Activated T-helper 2 cell treated with anti-CD3 and anti-CD28 coated beads, Interferon-gamma antibody, Interleukin-2, Interleukin-4, amounts not matched to agents 10 μg/mL and 5 μg/mL and 100 μg/mL, durations not matched to agents 14 hours and 24 hours and 36 hours (primary cell): Measurements from ENCODE around the gene HHAT. TPM values are rescaled to one million over a fixed set of nuclear protein-coding genes. Genes with fewer than 3 reads are reported as not detected.
"Not testable (repeated sequence)": the region's sequence is repeated elsewhere in the genome, so short reads cannot be mapped to it uniquely, and the experiment has no call there.

Source experiments
- DNase-seq: peaks from one replicate; pipeline ENCODE4 v3.0.0; 2021; ENCODE audit warnings: low spot score
- H3K27ac Mint-ChIP-seq: one replicate; pipeline ENCODE4 v1.8.0; 2021; ENCODE audit warnings: mixed read lengths
- H3K27me3 Mint-ChIP-seq: one replicate; pipeline ENCODE4 v1.8.0; 2021; ENCODE audit warnings: low read depth, mixed read lengths
- H3K36me3 Mint-ChIP-seq: one replicate; pipeline ENCODE4 v1.8.0; 2021; ENCODE audit warnings: low read depth, mixed read lengths
- H3K4me1 Mint-ChIP-seq: one replicate; pipeline ENCODE4 v1.8.0; 2021; ENCODE audit warnings: low read depth, mixed read lengths
- H3K4me3 Mint-ChIP-seq: one replicate; pipeline ENCODE4 v1.8.0; 2021; ENCODE audit warnings: low read depth, mild to moderate bottlenecking, moderate library complexity, mixed read lengths
- H3K9me3 Mint-ChIP-seq: one replicate; pipeline ENCODE4 v1.8.0; 2021; ENCODE audit warnings: mixed read lengths
- intact Hi-C: fragments of 100-400 bp; cut with micrococcal nuclease; formaldehyde crosslinking; loops from one replicate; pipeline ENCODE4 v1.15.1; 2023
- total RNA-seq: library from RNA; stranded (reverse); gene quantifications from 2 replicates; pipeline ENCODE4 v1.2.3, GENCODE V29; 2022

Gene HHAT
- total RNA-seq, 1 donor from 2014 or later, result 0.43 TPM

DNA sequence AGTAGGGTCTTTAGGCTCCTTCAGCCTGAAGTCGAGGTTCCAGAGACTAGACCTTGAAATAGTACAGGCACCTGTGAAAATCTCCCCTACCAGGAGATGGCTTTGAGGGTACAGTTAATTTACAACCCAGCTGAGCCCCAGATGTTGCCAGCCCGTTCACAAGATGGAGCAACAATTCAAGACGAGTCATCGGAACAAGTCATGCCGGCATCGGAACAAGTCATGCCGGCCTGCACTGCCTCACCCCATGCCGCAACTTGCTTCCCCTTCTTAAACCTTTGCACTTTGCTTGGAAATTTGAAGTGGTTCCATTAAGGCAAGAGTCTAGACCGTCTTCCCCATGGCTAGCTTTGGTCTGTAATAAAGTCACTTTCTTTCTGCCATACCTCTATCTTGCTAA, 16.0 kb downstream of the HHAT start:
- peaks cover 26% of the 10 kb centered on the region for H3K4me1 Mint-ChIP-seq
- no peak overlapping the region for H3K4me3 Mint-ChIP-seq
- intact Hi-C loops, result loop anchor here (5.0 to 10.0 kb wide), 2 partner anchors 582 to 910 kb away; partner anchors contain the start of gene RCOR3
- no peaks in the 10 kb centered on the region for H3K36me3 Mint-ChIP-seq
- H3K27ac Mint-ChIP-seq, result no peak overlapping the region
- DNase-seq, result no peak
- H3K9me3 Mint-ChIP-seq, result no peaks in the 10 kb centered on the region
- no peaks in the 10 kb centered on the region for H3K27me3 Mint-ChIP-seq

DNA sequence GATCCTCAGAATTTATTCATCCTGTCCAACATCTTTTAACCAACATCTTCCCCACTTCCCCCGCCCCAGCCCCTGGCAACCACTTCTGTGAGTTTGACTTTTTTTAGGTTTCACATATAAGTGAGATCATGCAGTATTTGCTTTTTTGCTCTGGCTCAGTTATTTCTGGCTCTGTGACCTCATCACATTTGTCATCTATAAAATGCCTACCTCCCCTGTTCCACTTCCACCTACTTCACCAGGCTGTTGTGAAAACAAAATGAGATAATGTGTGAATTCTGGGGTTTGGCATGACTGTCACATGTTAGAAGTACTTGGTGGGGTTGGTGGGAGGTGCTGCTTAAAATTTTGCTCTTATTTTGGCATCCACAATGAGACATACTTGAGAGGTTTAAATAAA, 18.4 kb downstream of the HHAT start:
- peaks cover 3% of the 10 kb centered on the region for H3K27me3 Mint-ChIP-seq
- H3K27ac Mint-ChIP-seq, result no peak overlapping the region
- H3K4me1 Mint-ChIP-seq, result peaks cover 9% of the 10 kb centered on the region
- H3K4me3 Mint-ChIP-seq, result no peak overlapping the region
- intact Hi-C loops, result loop anchor here (10.0 kb wide), 1 partner anchor 908 kb away; the partner anchor contains the start of gene RCOR3
- H3K9me3 Mint-ChIP-seq, result no peaks in the 10 kb centered on the region
- DNase-seq, result no peak
- H3K36me3 Mint-ChIP-seq, result no peaks in the 10 kb centered on the region

DNA sequence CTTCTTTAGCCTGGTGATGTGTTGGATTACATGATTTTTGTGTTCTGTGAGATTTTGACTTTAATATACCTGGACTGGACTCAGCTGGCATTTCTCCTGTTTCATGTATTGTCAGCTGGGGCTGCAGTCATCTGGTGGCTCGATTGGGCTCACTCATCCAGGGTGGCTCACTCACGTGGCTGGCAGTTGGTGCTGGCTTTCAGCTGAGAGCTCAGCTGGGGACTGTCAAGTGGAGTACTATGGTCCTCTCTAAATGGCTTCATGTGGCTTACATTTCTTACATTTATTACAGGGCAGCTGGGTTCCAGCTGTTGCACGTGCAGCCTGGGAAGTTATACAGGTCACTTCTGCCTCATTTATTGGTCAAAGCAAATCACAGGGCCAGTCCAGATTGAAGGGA, 22.8 kb downstream of the HHAT start:
- Mint-ChIP-seq H3K9me3 (no peaks in the 10 kb centered on the region), H3K27ac (no peak overlapping the region), H3K4me1 (peaks cover 4% of the 10 kb centered on the region), H3K36me3 (no peaks in the 10 kb centered on the region), H3K27me3 (peaks cover 10% of the 10 kb centered on the region), H3K4me3 (no peak overlapping the region)
- DNase-seq, result no peak
- intact Hi-C loops, result no loop called here

DNA sequence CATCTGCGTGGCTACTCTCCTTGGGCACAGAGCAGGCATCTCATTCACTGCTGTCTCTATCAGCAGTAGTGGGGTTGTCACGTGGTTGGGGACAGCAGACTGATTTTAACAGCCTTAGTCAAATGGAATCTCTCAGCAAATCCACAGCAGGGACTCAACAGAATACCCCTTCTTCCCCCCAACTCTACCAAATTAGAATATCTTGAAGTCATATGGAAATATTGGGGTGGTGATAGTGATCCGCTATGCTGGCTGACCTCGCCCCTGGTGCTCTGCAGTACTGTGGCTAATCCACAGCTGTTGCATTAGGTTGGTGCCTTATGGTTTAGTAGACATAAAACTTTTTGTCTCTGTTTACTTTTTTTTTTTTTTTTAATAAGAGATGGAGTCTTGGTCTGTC, 23.9 kb downstream of the HHAT start:
- Mint-ChIP-seq H3K36me3 (no peaks in the 10 kb centered on the region), H3K27ac (no peak overlapping the region), H3K4me3 (no peak overlapping the region), H3K9me3 (no peaks in the 10 kb centered on the region), H3K27me3 (peaks cover 12% of the 10 kb centered on the region), H3K4me1 (no peaks in the 10 kb centered on the region)
- DNase-seq, result no peak
- intact Hi-C loops, result no loop called here

DNA sequence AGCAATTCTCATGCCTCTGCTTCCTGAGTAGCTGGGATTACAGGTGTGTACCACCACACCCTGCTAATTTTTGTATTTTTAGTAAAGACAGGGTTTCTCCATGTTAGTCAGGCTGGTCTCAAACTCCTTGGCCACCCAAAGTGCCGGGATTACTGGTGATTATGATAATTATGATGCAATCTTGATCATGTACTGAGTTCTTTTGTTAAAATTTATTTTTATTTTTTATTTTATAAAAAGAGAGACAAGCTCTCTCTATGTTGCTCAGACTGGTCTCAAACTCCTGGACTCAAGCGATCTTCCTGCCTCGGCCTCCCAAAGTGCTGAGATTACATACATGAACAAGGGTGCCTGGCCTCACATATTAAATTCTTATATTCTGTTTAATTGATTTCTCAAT, 25.6 kb downstream of the HHAT start:
- DNase-seq, intact Hi-C loops, H3K36me3 Mint-ChIP-seq, H3K27ac Mint-ChIP-seq, H3K4me1 Mint-ChIP-seq, H3K4me3 Mint-ChIP-seq, H3K9me3 Mint-ChIP-seq: not testable (repeated sequence)
- H3K27me3 Mint-ChIP-seq, result peaks cover 17% of the 10 kb centered on the region

DNA sequence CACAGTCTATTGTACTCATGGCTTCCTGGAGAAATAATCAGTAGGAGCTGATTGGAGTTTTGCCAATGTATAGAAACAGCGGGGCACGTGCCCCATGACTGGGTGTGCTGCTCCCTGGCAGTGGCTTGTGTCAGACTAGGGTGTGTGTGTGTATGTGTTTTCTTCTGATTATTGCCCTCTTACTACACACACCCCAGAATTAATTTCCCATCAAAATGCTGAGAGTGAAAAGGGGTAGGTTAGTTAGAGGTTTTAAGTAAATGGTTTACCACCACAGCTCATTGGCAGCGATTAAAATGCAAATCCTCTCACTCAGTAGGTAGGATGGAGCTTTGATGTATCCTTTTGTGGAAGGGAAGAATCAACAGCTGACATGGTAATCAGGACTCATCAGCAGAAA, 29.9 kb downstream of the HHAT start:
- Mint-ChIP-seq H3K4me3 (no peak overlapping the region), H3K9me3 (no peaks in the 10 kb centered on the region), H3K36me3 (no peaks in the 10 kb centered on the region), H3K27me3 (peaks cover 17% of the 10 kb centered on the region), H3K4me1 (peaks cover 2% of the 10 kb centered on the region), H3K27ac (no peak overlapping the region)
- intact Hi-C loops, result no loop called here
- DNase-seq, result no peak

DNA sequence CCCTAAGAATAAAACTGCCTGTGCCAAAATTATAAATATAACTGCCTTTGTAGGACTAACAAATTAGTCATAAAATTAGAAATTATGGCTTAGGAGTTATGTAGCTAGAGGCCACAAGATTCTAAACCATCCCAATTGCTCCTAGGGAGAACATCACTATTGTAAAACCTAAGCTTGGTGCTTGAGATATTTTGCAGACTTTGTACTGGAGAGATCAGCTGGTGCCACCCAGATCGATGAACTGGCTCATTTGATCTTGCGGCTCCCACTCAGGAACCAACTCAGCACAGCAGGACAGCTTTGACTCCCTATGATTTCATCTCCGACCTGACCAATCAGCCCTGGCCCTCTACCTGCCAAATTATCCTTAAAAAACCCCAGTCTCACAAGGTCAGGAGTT, 30.6 kb downstream of the HHAT start:
- intact Hi-C loops, result no loop called here
- Mint-ChIP-seq H3K36me3 (no peaks in the 10 kb centered on the region), H3K27me3 (peaks cover 14% of the 10 kb centered on the region)

DNA sequence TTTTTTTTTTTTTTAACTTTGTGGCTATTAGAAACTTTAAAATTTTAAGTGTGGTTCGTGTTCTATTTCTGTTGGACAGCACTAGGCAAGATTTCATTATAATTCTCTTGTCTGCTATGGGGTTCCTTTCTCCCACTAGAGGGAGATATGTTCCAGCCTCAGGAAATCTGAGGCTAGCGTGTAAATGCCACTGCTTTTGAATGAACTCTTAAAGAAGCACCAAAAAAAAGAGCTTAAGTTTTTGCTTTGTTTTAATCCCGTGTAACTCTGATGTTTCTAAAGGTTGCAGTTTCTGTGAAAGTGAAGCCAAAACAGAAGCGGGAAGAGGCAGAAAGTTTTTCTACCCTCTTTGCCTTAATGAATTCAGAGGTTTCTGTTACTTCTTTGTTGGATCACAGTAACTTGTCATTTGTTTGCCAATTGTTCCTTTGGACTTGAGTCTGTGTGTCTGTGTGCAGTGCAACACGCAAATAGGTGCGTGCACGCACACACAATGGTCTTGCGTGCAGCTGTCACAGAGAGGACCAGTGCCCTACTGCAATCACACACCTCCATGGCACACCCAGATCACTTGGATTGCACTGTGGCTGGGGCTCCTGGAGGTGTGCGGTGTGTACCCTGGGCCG, 32.3 kb downstream of the HHAT start:
- no peak for DNase-seq
- no peak overlapping the region for H3K4me3 Mint-ChIP-seq
- H3K4me1 Mint-ChIP-seq, result peaks cover 2% of the 10 kb centered on the region
- no peak overlapping the region for H3K27ac Mint-ChIP-seq
- peaks cover 18% of the 10 kb centered on the region for H3K27me3 Mint-ChIP-seq
- H3K9me3 Mint-ChIP-seq, result no peaks in the 10 kb centered on the region
- no peaks in the 10 kb centered on the region for H3K36me3 Mint-ChIP-seq
- intact Hi-C loops, result loop anchor here (2.0 kb wide), 1 partner anchor 40 kb away; no protein-coding TSS in a partner anchor

More for the DNA sequence above, 30.6 kb downstream of the HHAT start:
- no peak for DNase-seq
- H3K27ac Mint-ChIP-seq, result no peak overlapping the region
- no peak overlapping the region for H3K4me3 Mint-ChIP-seq
- H3K9me3 Mint-ChIP-seq, result no peaks in the 10 kb centered on the region
- H3K4me1 Mint-ChIP-seq, result peaks cover 2% of the 10 kb centered on the region

DNA sequence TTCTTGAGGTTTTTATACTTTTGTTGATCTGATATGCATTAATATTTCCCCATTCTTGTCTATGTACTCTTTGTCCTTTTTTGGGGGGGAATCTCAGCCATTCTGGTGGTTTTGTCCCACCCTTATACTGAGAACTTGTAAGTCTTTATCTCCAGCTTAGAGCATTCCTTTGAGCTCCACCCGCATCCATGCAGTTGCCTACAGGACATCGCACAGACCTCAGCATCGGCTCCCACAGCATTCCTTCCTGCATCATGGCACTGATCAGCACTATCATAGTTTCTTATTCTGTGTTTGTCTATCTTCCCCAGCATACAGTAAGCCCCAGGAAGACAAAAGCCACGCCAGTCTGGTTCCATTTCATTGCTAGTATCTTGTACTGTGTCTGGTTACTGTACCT, 33.0 kb downstream of the HHAT start:
- H3K4me3 Mint-ChIP-seq, result no peak overlapping the region
- H3K27me3 Mint-ChIP-seq, result peaks cover 18% of the 10 kb centered on the region
- H3K9me3 Mint-ChIP-seq, result no peaks in the 10 kb centered on the region
- no peak overlapping the region for H3K27ac Mint-ChIP-seq
- no peak for DNase-seq
- intact Hi-C loops, result loop anchor here (2.0 kb wide), 1 partner anchor 39 kb away; no protein-coding TSS in a partner anchor
- peaks cover 2% of the 10 kb centered on the region for H3K4me1 Mint-ChIP-seq
- no peaks in the 10 kb centered on the region for H3K36me3 Mint-ChIP-seq

DNA sequence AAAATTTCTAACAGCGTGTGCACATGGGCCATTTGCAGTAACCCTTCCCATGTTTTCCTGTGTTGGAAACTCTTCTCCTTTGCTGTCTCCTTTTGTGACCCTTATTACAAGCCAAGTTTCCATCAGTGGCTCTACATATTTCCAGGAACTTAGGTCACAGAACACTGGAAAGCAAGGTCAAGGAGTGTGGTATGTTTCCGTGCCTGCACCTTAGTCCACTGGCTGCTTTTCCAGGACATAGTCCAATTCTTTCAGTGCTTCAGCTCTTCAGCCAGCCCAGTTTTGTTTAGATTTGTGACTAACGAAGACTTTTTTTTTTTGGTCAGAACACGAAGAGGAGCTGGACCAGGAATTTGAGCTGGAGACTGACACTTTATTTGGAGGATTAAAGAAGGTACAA, 33.8 kb downstream of the HHAT start:
- H3K4me1 Mint-ChIP-seq, result peaks cover 2% of the 10 kb centered on the region
- intact Hi-C loops, result no loop called here
- no peak for DNase-seq
- no peak overlapping the region for H3K27ac Mint-ChIP-seq
- no peaks in the 10 kb centered on the region for H3K36me3 Mint-ChIP-seq
- H3K4me3 Mint-ChIP-seq, result no peak overlapping the region
- no peaks in the 10 kb centered on the region for H3K9me3 Mint-ChIP-seq
- peaks cover 16% of the 10 kb centered on the region for H3K27me3 Mint-ChIP-seq

DNA sequence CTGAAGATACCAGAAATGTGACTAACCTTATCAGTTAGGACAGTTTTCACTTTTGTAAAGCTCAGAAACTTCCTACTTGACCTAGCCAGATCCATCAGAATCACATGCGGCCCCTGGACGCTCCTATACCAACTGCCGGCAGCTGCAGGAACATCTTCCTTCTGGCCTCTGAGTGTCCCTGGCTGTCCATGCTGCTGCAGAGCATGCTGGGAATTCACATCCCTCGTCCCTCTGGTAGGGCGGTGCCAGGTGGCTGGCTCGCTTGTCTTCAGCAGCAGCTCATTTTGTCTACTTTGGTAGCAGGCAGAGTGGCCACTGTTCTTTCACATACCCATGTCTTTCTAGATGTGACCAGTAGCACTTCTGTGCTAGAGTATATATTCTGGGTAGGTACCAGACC, 34.4 kb downstream of the HHAT start:
- Mint-ChIP-seq H3K27me3 (peaks cover 16% of the 10 kb centered on the region), H3K9me3 (no peaks in the 10 kb centered on the region), H3K4me3 (no peak overlapping the region), H3K36me3 (no peaks in the 10 kb centered on the region), H3K4me1 (peaks cover 2% of the 10 kb centered on the region), H3K27ac (no peak overlapping the region)
- no peak for DNase-seq
- intact Hi-C loops, result no loop called here

DNA sequence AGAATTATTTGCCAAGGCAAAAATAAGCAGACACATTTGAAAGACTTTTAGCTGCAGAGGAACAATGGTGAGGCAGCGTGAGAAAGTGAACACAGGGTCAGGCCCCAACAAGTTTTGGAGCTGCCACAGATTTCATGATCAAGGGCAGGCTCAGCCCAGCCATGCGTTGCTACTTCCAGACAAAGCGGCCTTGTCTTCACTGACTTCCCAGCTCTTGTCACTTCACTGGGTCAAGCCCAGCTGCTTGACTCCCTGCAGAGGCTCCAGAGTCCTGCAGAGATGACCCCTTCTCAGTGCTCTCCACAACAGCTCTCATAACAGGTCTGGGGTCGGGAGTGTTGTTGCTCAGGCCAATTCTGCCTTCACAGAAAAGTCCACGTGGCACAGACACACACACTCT, 35.8 kb downstream of the HHAT start:
- DNase-seq, result no peak
- peaks cover 12% of the 10 kb centered on the region for H3K27me3 Mint-ChIP-seq
- H3K4me1 Mint-ChIP-seq, result peaks cover 2% of the 10 kb centered on the region
- H3K27ac Mint-ChIP-seq, result no peak overlapping the region
- no peaks in the 10 kb centered on the region for H3K36me3 Mint-ChIP-seq
- H3K9me3 Mint-ChIP-seq, result no peaks in the 10 kb centered on the region
- intact Hi-C loops, result no loop called here
- H3K4me3 Mint-ChIP-seq, result no peak overlapping the region

DNA sequence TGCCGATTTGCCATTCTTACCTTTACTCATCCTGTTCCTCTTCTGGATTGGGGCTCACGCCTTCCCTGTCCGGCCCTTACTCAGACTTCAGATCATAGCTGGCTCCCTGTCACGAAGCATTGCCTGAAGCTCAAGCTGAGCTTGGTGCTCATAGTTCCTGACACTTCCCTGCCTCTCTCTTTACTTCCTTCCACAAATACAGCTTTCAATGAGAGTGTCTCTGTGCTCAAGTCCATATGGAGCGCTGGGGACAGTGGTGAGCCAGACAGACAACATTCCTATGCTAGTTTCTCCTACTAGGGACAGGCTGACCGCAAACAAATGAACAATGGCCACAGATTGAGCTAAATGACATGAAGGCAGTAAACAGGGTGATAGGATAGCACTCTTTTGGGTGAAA, 38.1 kb downstream of the HHAT start:
- H3K4me1 Mint-ChIP-seq, result no peaks in the 10 kb centered on the region
- H3K4me3 Mint-ChIP-seq, result no peak overlapping the region
- intact Hi-C loops, result no loop called here

DNA sequence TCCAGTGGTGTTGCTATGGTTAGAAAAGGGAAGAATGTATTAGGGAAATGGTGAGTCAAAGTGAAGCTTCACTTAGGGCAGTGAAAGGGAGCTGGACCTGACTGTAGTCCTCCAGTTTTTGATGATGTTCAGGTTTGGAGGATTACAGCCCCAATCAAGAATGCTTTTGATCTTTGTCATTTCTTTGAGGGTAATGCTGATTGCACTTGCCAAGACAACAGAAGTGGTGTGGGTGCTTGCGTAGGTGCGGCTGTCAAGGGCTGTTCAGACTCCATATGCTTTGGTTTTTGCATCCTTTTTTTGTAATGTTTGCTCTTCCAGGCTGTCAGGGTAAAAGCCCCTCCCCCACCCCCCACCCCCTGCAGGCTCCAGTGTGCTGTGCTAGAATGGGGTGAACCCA, 38.9 kb downstream of the HHAT start:
- Mint-ChIP-seq H3K4me1 (no peaks in the 10 kb centered on the region), H3K36me3 (no peaks in the 10 kb centered on the region), H3K9me3 (no peaks in the 10 kb centered on the region), H3K4me3 (no peak overlapping the region), H3K27ac (no peak overlapping the region), H3K27me3 (peaks cover 9% of the 10 kb centered on the region)
- intact Hi-C loops, result no loop called here
- DNase-seq, result no peak

More for the DNA sequence above, 38.1 kb downstream of the HHAT start:
- no peak for DNase-seq
- Mint-ChIP-seq H3K27ac (no peak overlapping the region), H3K27me3 (peaks cover 10% of the 10 kb centered on the region), H3K9me3 (no peaks in the 10 kb centered on the region), H3K36me3 (no peaks in the 10 kb centered on the region)
